Thymus (tissue), 11 donors: ENCODE measurements around the gene SLC30A10. TPM values are rescaled to one million over a fixed set of nuclear protein-coding genes. Genes with fewer than 3 reads are reported as not detected.
"Not testable (repeated sequence)": the region's sequence is repeated elsewhere in the genome, so short reads cannot be mapped to it uniquely, and the experiment has no call there.

ENCODE experiments used
- DNase-seq, 9 donors: peaks; one replicate each; pipeline ENCODE4 v3.0.0-alpha.2; 2013; ENCODE audit warnings: low spot score in 9 of 9, low read depth in 6 of 9, missing footprints in 1 of 9
- H3K27ac ChIP-seq, 2 donors: one replicate each; pipeline ENCODE4 v1.5.1; 2013; ENCODE audit warnings: control low read depth in 1 of 2, low read depth in 1 of 2, low read length in 1 of 2, mild to moderate bottlenecking in 1 of 2, moderate library complexity in 1 of 2
- H3K27me3 ChIP-seq, 2 donors: one replicate each; pipeline ENCODE4 v1.5.1; 2013; ENCODE audit warnings: low read length in 1 of 2; ENCODE audit not compliant: control insufficient read depth in 2 of 2, insufficient read depth in 1 of 2
- H3K36me3 ChIP-seq, 2 donors: one replicate each; pipeline ENCODE4 v1.5.1; 2013; ENCODE audit warnings: low read length in 1 of 2, mild to moderate bottlenecking in 1 of 2, moderate library complexity in 1 of 2; ENCODE audit not compliant: control insufficient read depth in 2 of 2, insufficient read depth in 2 of 2
- H3K4me1 ChIP-seq, 2 donors: one replicate each; pipeline ENCODE4 v1.5.1; 2013; ENCODE audit warnings: low read length in 2 of 2; ENCODE audit not compliant: control insufficient read depth in 2 of 2, insufficient read depth in 2 of 2
- H3K4me3 ChIP-seq, 2 donors: one replicate each; pipeline ENCODE4 v1.5.1; 2013; ENCODE audit warnings: low read length in 2 of 2, control low read depth in 1 of 2, mild to moderate bottlenecking in 1 of 2
- H3K9me3 ChIP-seq, 2 donors: one replicate each; pipeline ENCODE4 v1.5.1; 2013; ENCODE audit warnings: low read length in 1 of 2, mild to moderate bottlenecking in 1 of 2; ENCODE audit not compliant: control insufficient read depth in 2 of 2, insufficient read depth in 1 of 2
- WGBS: extraction: QIAGEN DNeasy Blood & Tissue Kit; methylation state at CpG from one replicate; pipeline ENCODE4 v1.1.7; 2013; 5-methylcytosine and 5-hydroxymethylcytosine counted together
- polyA plus RNA-seq: library from polyadenylated mRNA; stranded (reverse); fragments of 200-250 nt; gene quantifications from one replicate; pipeline ENCODE4 v1.2.3, GENCODE V29; 2013
- total RNA-seq: library from RNA; stranded (reverse); fragments of 120-200 nt; gene quantifications from one replicate; pipeline ENCODE4 v1.2.4, GENCODE V29; 2013
- donor health status: healthy.

SLC30A10 gene
- total and polyA plus RNA-seq, 2 donors = 0.07 to 0.09 TPM

GRCh38 chr1:219916257-219916656 is 12.1 kb downstream of the SLC30A10 start:
- H3K4me3 ChIP-seq = no peak overlapping the region
- H3K27me3 ChIP-seq = no peaks in the 10 kb centered on the region
- no peak overlapping the region for H3K27ac ChIP-seq
- DNase-seq = no peak
- H3K36me3 ChIP-seq = no peaks in the 10 kb centered on the region
- WGBS = 94% methylated on average over 1 of the region's 1 CpG
- H3K9me3 ChIP-seq = no peaks in the 10 kb centered on the region
- no peaks in the 10 kb centered on the region for H3K4me1 ChIP-seq

- Histone ChIP-seq H3K4me1 (no peaks in the 10 kb centered on the region), H3K27ac (no peak overlapping the region), H3K27me3 (no peaks in the 10 kb centered on the region), H3K36me3 (no peaks in the 10 kb centered on the region), H3K9me3 (no peaks in the 10 kb centered on the region), H3K4me3 (no peak overlapping the region)
- no peak for DNase-seq
Observed at GRCh38 chr1:219913005-219913770, 15.2 kb downstream of the SLC30A10 start.

GRCh38 chr1:219910716-219911115 is 17.6 kb downstream of the SLC30A10 start:
- Histone ChIP-seq H3K9me3 (no peaks in the 10 kb centered on the region), H3K36me3 (no peaks in the 10 kb centered on the region), H3K27ac (no peak overlapping the region), H3K4me3 (no peak overlapping the region), H3K27me3 (no peaks in the 10 kb centered on the region), H3K4me1 (no peaks in the 10 kb centered on the region)
- DNase-seq = no peak
- WGBS = 94% methylated on average over 6 of the region's 6 CpGs

- Histone ChIP-seq H3K36me3 (no peaks in the 10 kb centered on the region), H3K9me3 (no peaks in the 10 kb centered on the region), H3K27ac (no peak overlapping the region), H3K27me3 (no peaks in the 10 kb centered on the region), H3K4me3 (no peak overlapping the region), H3K4me1 (no peaks in the 10 kb centered on the region)
- 96% methylated on average over 4 of the region's 4 CpGs for WGBS
- no peak for DNase-seq
Observed at GRCh38 chr1:219909476-219909875, 18.9 kb downstream of the SLC30A10 start.

- Histone ChIP-seq H3K4me1 (no peaks in the 10 kb centered on the region), H3K27ac (no peak overlapping the region)
- 98% methylated on average over 3 of the region's 3 CpGs for WGBS
Observed at GRCh38 chr1:219908170-219908569, 20.2 kb downstream of the SLC30A10 start.

GRCh38 chr1:219907772-219908070 is 20.6 kb downstream of the SLC30A10 start:
- Histone ChIP-seq H3K36me3 (no peaks in the 10 kb centered on the region), H3K27ac (no peak overlapping the region), H3K27me3 (no peaks in the 10 kb centered on the region), H3K4me1 (no peaks in the 10 kb centered on the region), H3K9me3 (no peaks in the 10 kb centered on the region), H3K4me3 (no peak overlapping the region)
- DNase-seq = no peak
- 24% methylated on average over 1 of the region's 1 CpG for WGBS

More at GRCh38 chr1:219908170-219908569, 20.2 kb downstream of the SLC30A10 start:
- no peaks in the 10 kb centered on the region for H3K9me3 ChIP-seq
- no peaks in the 10 kb centered on the region for H3K27me3 ChIP-seq
- no peaks in the 10 kb centered on the region for H3K36me3 ChIP-seq
- no peak for DNase-seq
- no peak overlapping the region for H3K4me3 ChIP-seq

- Histone ChIP-seq H3K4me1 (no peaks in the 10 kb centered on the region), H3K27ac (no peak overlapping the region), H3K36me3 (no peaks in the 10 kb centered on the region), H3K4me3 (no peak overlapping the region), H3K9me3 (no peaks in the 10 kb centered on the region), H3K27me3 (no peaks in the 10 kb centered on the region)
- 45% methylated on average over 5 of the region's 5 CpGs for WGBS
- DNase-seq = no peak
Observed at GRCh38 chr1:219906924-219907771, 21.2 kb downstream of the SLC30A10 start.

GRCh38 chr1:219906565-219906923 is 21.8 kb downstream of the SLC30A10 start:
- H3K4me3 ChIP-seq, H3K27ac ChIP-seq, H3K4me1 ChIP-seq, H3K36me3 ChIP-seq, H3K9me3 ChIP-seq, DNase-seq, H3K27me3 ChIP-seq: not testable (repeated sequence)
- WGBS = 98% methylated on average over 8 of the region's 8 CpGs

GRCh38 chr1:219905524-219905923 is 22.8 kb downstream of the SLC30A10 start:
- Histone ChIP-seq H3K36me3 (no peaks in the 10 kb centered on the region), H3K4me1 (no peaks in the 10 kb centered on the region), H3K27ac (no peak overlapping the region), H3K4me3 (no peak overlapping the region), H3K9me3 (no peaks in the 10 kb centered on the region), H3K27me3 (no peaks in the 10 kb centered on the region)
- no peak for DNase-seq
- WGBS = 94% methylated on average over 4 of the region's 4 CpGs
